ENCODE data around the gene GAP43.
"Not testable (repeated sequence)": the region's sequence is repeated elsewhere in the genome, so short reads cannot be mapped to it uniquely, and the experiment has no call there.

The GAP43 gene

DNA sequence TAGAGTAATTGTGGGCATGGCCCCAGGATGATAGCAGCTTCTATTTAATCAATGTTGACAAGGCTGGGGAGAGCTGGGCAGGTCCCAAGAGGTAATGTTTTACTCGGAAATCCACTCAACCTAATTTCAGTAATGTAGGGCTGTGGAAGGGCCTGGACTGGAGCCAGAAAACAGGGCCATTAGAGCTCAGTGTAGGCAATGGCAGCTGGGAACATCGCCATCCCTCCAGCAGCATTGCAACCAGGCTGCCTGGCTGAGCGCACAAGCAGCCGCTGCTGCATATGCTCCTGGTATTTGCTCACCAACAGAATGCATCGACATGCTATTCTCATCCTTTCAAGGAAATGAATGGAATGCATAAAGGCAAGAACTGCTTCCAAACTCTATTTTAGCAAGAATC, 90.0 kb downstream of the GAP43 start:
- Mint-ChIP-seq H3K27me3 (peaks cover 44% of the 10 kb centered on the region), H3K36me3 (ENCODE audit: insufficient read depth) (no peaks in the 10 kb centered on the region), H3K4me3 (no peak overlapping the region), H3K4me1 (no peaks in the 10 kb centered on the region), H3K9me3 (no peaks in the 10 kb centered on the region), H3K27ac (ENCODE audit: low read depth) (no peak overlapping the region)
- DNase-seq (ENCODE audit: low spot score in 2 of 2) (no peak), ATAC-seq (replicated peaks; ENCODE audit: extremely low read depth, poor library complexity, severe bottlenecking) (no peak)

DNA sequence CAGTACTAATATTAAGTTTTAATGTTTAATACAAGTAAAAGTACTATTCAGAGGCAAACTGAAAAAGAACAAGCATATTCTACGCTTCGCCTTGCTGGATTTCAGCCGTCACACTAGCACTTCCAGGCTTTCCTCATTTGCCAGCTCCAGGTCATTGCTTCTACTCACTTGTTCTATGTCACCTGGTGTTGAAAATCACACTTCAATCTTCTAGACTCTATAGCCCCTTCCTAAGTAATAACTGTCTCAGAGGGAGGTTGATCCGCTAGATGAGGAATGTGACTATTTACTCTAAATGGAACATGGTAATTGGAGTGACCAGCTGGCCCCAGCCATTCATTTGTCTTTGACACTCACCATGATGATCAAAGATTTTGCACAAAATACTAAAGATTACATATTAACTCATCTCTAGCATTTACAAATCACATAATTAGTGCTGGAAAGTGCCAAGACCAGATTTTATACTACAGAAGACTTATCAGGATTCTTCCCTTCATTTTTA, 92.0 kb downstream of the GAP43 start:
- H3K27ac Mint-ChIP-seq (ENCODE audit: low read depth) = no peak overlapping the region
- no peak for DNase-seq (ENCODE audit: low spot score in 2 of 2)
- no peaks in the 10 kb centered on the region for H3K9me3 Mint-ChIP-seq
- H3K4me1 Mint-ChIP-seq = no peaks in the 10 kb centered on the region
- ATAC-seq (replicated peaks; ENCODE audit: extremely low read depth, poor library complexity, severe bottlenecking) = no peak
- H3K36me3 Mint-ChIP-seq (ENCODE audit: insufficient read depth) = no peaks in the 10 kb centered on the region
- peaks cover 56% of the 10 kb centered on the region for H3K27me3 Mint-ChIP-seq
- H3K4me3 Mint-ChIP-seq = no peak overlapping the region

DNA sequence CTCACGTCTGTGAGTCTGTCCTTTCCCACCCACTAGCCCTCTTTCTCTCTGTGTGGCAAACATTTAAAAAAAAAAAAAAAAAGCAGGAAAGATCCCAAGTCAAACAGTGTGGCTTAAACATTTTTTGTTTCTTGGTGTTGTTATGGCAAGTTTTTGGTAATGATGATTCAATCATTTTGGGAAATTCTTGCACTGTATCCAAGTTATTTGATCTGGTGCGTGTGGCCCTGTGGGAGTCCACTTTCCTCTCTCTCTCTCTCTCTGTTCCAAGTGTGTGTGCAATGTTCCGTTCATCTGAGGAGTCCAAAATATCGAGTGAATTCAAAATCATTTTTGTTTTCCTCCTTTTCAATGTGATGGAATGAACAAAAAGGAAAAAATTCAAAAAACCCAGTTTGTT, 97.7 kb downstream of the GAP43 start:
- peaks cover 38% of the 10 kb centered on the region for H3K27me3 Mint-ChIP-seq
- H3K27ac Mint-ChIP-seq (ENCODE audit: low read depth) = no peak overlapping the region
- ATAC-seq (replicated peaks; ENCODE audit: extremely low read depth, poor library complexity, severe bottlenecking) (no peak), DNase-seq (ENCODE audit: low spot score in 2 of 2) (no peak)
- H3K4me3 Mint-ChIP-seq = no peak overlapping the region
- no peaks in the 10 kb centered on the region for H3K4me1 Mint-ChIP-seq
- H3K9me3 Mint-ChIP-seq = no peaks in the 10 kb centered on the region
- H3K36me3 Mint-ChIP-seq (ENCODE audit: insufficient read depth) = no peaks in the 10 kb centered on the region

DNA sequence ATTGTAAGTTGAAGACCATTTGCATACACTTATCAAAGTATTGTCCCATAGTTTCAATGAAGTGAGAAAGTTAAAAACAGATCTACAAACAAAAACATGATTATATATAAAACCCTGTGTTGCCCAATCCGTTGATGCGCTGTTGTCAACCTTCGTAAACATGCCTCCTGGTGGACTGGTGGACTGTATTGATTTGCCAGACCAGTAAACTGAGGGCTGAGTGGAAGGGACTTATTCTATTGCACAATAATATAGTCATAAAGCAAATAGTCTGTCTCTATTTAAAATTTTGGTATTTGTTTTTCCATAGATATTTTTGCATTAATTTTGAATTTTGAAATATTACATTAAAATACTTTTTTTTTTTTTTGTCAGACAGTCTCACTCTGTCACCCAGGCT, 102.5 kb downstream of the GAP43 start:
- ATAC-seq (replicated peaks; ENCODE audit: extremely low read depth, poor library complexity, severe bottlenecking) = no peak
- Mint-ChIP-seq H3K4me3 (no peak overlapping the region), H3K4me1 (no peaks in the 10 kb centered on the region), H3K27ac (ENCODE audit: low read depth) (no peak overlapping the region), H3K36me3 (ENCODE audit: insufficient read depth) (peaks cover 2% of the 10 kb centered on the region), H3K27me3 (peaks cover 6% of the 10 kb centered on the region), H3K9me3 (no peaks in the 10 kb centered on the region)
- no peak for DNase-seq (ENCODE audit: low spot score in 2 of 2)

DNA sequence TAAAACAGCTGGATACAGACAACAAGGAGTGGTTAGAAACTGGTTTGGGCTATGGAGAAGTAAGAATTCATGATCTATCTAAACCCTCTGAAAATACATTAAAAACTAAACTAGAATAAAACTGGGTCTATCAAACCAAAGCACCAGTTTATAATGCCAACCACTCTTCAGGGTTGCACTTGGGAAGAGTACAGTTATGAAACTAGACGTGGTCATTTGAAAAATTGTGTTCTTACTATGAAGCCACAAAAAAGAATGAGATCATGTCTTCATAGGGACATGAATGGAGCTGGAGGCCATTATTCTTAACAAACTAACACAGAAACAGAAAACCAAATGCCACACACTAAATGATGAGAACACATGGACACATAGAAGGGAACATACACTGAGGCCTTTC, 103.8 kb downstream of the GAP43 start:
- no peak for ATAC-seq (replicated peaks; ENCODE audit: extremely low read depth, poor library complexity, severe bottlenecking)
- Mint-ChIP-seq H3K4me3 (no peak overlapping the region), H3K4me1 (no peaks in the 10 kb centered on the region), H3K9me3 (no peaks in the 10 kb centered on the region), H3K27ac (ENCODE audit: low read depth) (no peak overlapping the region), H3K36me3 (ENCODE audit: insufficient read depth) (peaks cover 2% of the 10 kb centered on the region), H3K27me3 (peaks cover 5% of the 10 kb centered on the region)
- no peak for DNase-seq (ENCODE audit: low spot score in 2 of 2)

DNA sequence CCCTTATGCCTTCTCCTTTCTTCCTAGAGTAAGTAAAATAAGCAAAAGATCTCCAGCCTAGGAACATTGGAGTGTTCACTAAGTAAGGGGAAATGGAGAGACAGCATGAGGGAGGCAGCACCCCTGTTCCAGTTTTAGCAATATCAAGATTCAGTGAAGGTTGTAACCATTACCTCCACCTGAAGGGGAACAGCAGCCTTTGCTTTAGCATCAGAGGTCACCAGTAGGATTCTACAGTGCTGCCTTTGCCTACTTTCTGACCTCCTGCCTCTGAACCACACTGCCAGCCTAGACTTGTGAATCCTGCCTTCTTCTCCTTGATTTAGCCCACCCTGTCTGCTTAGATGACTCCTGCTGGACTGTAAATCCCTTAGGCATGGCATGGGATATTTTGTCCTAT, 104.7 kb downstream of the GAP43 start:
- no peak for DNase-seq (ENCODE audit: low spot score in 2 of 2)
- Mint-ChIP-seq H3K27ac (ENCODE audit: low read depth) (no peak overlapping the region), H3K27me3 (peaks cover under 1% of the 10 kb centered on the region), H3K9me3 (no peaks in the 10 kb centered on the region), H3K4me3 (no peak overlapping the region), H3K4me1 (no peaks in the 10 kb centered on the region), H3K36me3 (ENCODE audit: insufficient read depth) (peaks cover 2% of the 10 kb centered on the region)
- no peak for ATAC-seq (replicated peaks; ENCODE audit: extremely low read depth, poor library complexity, severe bottlenecking)

DNA sequence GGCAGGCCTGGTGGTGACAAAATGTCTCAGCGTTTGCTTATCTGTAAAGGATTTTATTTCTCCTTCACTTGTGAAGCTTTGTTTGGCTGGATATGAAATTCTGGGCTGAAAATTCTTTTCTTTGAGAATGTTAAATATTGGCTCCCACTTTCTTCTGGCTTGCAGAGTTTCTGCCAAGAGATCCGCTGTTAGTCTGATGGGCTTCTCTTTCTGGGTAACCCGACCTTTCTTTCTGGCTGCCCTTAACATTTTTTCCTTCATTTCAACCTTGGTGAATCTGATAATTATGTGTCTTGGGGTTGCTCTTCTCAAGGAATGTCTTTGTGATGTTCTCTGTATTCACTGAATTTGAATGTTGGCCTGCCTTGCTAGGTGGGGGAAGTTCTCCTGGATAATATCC, 113.0 kb downstream of the GAP43 start:
- H3K27ac Mint-ChIP-seq (ENCODE audit: low read depth); H3K4me1 Mint-ChIP-seq; DNase-seq (ENCODE audit: low spot score in 2 of 2); ATAC-seq (replicated peaks; ENCODE audit: extremely low read depth, poor library complexity, severe bottlenecking); H3K36me3 Mint-ChIP-seq (ENCODE audit: insufficient read depth); H3K9me3 Mint-ChIP-seq; H3K4me3 Mint-ChIP-seq: not testable (repeated sequence)
- peaks cover 60% of the 10 kb centered on the region for H3K27me3 Mint-ChIP-seq

DNA sequence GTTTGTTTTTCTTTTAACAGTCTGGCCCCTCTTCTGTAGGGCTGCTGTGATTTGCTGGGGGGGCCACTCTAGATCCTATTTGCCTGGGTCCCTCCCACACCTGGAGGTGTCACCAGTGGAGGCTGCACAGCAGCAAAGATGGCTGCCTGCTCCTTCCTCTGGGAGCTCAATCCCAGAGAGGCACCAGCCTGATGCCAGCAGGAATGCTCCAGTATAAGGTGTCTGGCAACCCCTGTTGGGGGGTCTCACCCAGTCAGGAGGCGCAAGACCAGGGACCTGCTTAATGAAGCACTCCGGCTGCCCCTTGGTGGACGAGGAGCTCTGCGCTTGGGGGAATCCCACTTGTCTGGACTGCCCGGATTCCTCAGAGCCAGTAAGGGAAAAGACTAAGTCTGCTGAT, 118.3 kb downstream of the GAP43 start:
- peaks cover 73% of the 10 kb centered on the region for H3K27me3 Mint-ChIP-seq
- H3K27ac Mint-ChIP-seq (ENCODE audit: low read depth) = no peak overlapping the region
- H3K4me1 Mint-ChIP-seq = no peaks in the 10 kb centered on the region
- no peaks in the 10 kb centered on the region for H3K36me3 Mint-ChIP-seq (ENCODE audit: insufficient read depth)
- H3K9me3 Mint-ChIP-seq = peaks cover 10% of the 10 kb centered on the region
- DNase-seq (ENCODE audit: low spot score in 2 of 2) (no peak), ATAC-seq (replicated peaks; ENCODE audit: extremely low read depth, poor library complexity, severe bottlenecking) (no peak)
- H3K4me3 Mint-ChIP-seq = no peak overlapping the region

DNA sequence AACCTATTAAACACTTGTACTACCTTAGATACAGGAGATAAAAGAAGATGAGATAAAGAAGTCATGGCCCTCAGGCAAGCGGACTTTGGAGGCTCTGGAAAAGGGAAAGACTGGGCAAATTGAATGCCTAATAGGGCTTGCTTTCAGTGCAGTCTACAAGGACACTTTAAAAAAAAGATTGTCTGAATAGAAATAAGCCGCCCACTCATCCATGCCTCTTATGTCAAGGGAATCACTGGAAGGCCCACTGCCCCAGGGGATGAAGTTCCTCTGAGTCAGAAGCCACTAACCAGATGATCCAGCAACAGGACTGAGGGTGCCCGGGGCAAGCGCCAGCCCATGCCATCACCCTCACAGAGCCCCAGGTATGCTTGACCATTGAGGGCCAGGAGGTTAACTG, 121.2 kb downstream of the GAP43 start:
- not testable (repeated sequence) for ATAC-seq (replicated peaks; ENCODE audit: extremely low read depth, poor library complexity, severe bottlenecking)

DNA sequence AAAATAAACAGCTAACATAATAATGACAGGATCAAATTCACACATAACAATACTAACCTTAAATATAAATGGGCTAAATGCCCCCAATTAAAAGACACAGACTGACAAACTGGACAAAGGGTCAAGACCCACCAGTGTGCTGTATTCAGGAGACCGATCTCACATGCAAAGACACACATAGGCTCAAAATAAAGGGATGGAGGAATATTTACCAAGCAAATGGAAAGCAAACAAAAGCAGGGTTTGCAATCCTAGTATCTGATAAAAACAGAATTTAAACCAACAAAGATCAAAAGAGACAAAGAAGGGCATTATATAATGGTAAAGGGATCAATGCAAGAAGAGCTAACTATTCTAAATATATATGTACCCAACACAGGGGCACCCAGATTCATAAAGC, 129.7 kb downstream of the GAP43 start:
- ATAC-seq (replicated peaks; ENCODE audit: extremely low read depth, poor library complexity, severe bottlenecking); H3K36me3 Mint-ChIP-seq (ENCODE audit: insufficient read depth); H3K27ac Mint-ChIP-seq (ENCODE audit: low read depth); DNase-seq (ENCODE audit: low spot score in 2 of 2); H3K4me3 Mint-ChIP-seq; H3K4me1 Mint-ChIP-seq; H3K9me3 Mint-ChIP-seq: not testable (repeated sequence)
- H3K27me3 Mint-ChIP-seq = peaks cover 46% of the 10 kb centered on the region

More for the DNA sequence above, 121.2 kb downstream of the GAP43 start:
- H3K4me1 Mint-ChIP-seq; H3K36me3 Mint-ChIP-seq (ENCODE audit: insufficient read depth); H3K9me3 Mint-ChIP-seq; H3K27ac Mint-ChIP-seq (ENCODE audit: low read depth); H3K4me3 Mint-ChIP-seq; DNase-seq (ENCODE audit: low spot score in 2 of 2): not testable (repeated sequence)
- peaks cover 67% of the 10 kb centered on the region for H3K27me3 Mint-ChIP-seq

DNA sequence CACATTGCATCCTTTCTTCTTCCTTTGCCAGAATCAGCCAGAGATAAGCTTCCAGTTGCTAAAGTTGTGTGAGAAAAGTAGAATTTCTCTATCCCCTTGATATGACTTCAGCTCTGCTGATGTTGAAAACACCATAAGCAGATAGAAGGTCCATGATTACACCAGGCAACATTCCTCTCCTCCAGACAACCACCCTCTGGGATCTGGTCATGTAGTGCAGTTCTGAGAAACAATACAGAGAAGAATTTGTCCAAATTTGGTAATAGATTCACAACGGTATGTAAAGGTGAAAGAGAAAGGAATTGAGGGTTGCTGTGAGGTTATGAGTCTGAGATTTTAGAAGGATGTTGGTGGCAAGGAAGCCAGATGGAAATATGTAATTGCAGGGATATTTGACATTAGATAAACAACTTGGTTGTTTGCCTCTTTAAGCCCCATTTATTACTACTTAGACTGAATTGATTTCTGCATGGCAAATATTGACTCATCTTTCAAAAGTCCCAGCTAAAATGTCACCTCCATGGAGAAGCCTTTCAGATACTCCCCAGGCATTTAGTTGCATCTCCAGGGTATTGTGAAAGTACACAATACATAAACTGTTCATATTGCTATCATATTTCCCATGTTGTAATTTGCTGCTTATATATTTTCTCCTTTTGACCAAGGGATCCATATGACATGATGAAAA, 134.9 kb downstream of the GAP43 start:
- H3K4me3 Mint-ChIP-seq = no peak overlapping the region
- ATAC-seq (replicated peaks; ENCODE audit: extremely low read depth, poor library complexity, severe bottlenecking) = no peak
- peaks cover 35% of the 10 kb centered on the region for H3K27me3 Mint-ChIP-seq
- no peak for DNase-seq (ENCODE audit: low spot score in 2 of 2)
- H3K36me3 Mint-ChIP-seq (ENCODE audit: insufficient read depth) = no peaks in the 10 kb centered on the region
- no peak overlapping the region for H3K27ac Mint-ChIP-seq (ENCODE audit: low read depth)
- no peaks in the 10 kb centered on the region for H3K9me3 Mint-ChIP-seq
- H3K4me1 Mint-ChIP-seq = no peaks in the 10 kb centered on the region

DNA sequence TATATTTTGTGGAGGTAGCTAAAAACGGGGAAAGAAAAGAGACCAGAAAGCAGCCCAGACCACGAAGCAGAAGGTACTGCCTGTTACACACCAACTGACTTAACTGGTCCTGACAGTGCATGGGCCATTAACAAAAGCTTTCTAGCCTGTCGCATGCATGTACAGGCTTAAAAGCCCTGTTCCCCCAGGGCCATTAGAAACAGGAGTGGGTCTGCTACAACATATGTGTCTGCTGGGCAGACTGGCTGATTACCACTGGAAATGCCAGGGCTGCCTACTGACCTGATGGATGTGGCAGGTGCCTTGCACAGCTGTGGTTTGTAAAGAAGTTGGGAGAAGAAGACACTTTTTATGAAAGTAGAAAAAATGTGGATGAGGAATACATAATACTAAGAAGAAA, 137.4 kb downstream of the GAP43 start:
- ATAC-seq (replicated peaks; ENCODE audit: extremely low read depth, poor library complexity, severe bottlenecking) (no peak), DNase-seq (ENCODE audit: low spot score in 2 of 2) (no peak)
- Mint-ChIP-seq H3K4me3 (no peak overlapping the region), H3K27me3 (peaks cover 18% of the 10 kb centered on the region), H3K4me1 (no peaks in the 10 kb centered on the region), H3K36me3 (ENCODE audit: insufficient read depth) (no peaks in the 10 kb centered on the region), H3K9me3 (no peaks in the 10 kb centered on the region), H3K27ac (ENCODE audit: low read depth) (no peak overlapping the region)

DNA sequence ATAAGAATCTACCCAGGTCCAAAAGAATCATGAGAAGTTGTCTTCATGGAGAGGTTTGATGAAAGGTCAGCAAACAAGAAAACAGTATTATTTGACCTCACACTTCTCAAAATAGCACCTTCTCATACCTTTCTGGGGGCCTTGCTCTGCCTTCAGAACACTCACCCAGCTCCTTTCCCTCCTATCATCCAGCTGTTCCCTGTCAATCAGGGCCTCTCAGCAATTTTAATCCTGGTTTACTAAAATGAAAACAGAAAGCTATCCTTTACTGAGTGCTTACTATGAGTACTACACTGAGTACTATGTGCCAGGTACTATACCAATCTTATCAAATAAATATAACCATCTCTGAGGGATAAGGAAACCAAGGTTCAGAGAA, 138.6 kb downstream of the GAP43 start:
- Mint-ChIP-seq H3K27me3 (peaks cover 18% of the 10 kb centered on the region), H3K27ac (ENCODE audit: low read depth) (no peak overlapping the region), H3K4me3 (no peak overlapping the region), H3K9me3 (no peaks in the 10 kb centered on the region), H3K36me3 (ENCODE audit: insufficient read depth) (no peaks in the 10 kb centered on the region), H3K4me1 (no peaks in the 10 kb centered on the region)
- ATAC-seq (replicated peaks; ENCODE audit: extremely low read depth, poor library complexity, severe bottlenecking) (no peak), DNase-seq (ENCODE audit: low spot score in 2 of 2) (no peak)
